ENCODE data around the gene FEV. TPM values are rescaled to one million over a fixed set of nuclear protein-coding genes. Genes with fewer than 3 reads are reported as not detected.
A peak's percentile ranks its signal among the peaks of the same experiment; 100 is the strongest.

The FEV gene
- polyA plus RNA-seq, 2 of the 4 experiments (the other 2 are of a cell fraction), result not detected

DNA sequence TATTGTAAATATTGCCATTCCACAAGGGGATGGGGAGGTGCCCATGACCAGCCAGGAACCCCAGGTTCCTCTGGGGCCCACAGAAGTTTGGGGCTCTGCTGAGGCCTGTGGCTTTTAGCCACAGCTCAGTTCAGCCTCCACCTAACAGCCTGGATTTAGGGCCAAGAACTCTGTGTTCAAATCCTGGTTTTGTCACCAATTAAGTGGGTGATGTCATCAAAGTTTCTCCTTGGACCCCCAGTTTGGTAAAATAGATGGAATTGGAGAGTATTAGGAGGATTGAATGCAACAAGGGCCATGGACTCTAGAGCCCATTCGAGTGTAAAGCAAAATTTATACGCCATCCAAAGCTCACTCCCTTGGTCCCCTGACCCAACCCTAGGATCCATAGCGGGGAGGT is 3.2 kb upstream of the FEV start:
- Histone ChIP-seq H3K4me2 (no peak overlapping the region), H3K4me1 (peaks cover 7% of the 10 kb centered on the region; the same call in 1 of the 3 replicates), H3K27ac (no peak overlapping the region), H3K9me3 (no peaks in the 10 kb centered on the region), H3K4me3 (no peak overlapping the region)
- no peak for FAIRE-seq
- CTCF ChIA-PET, result interaction anchor here (0.8 to 3.8 kb wide), 5 partner anchors 7 to 167 kb away, joined by 3 to 25 read pairs (median 3); no protein-coding TSS in a partner anchor
- no peak for DNase-seq (ENCODE audit: low read depth in 1 of 2, low spot score in 1 of 2)
- 29% methylated on average over 3 of the region's 3 CpGs for WGBS (ENCODE audit: missing lambda C conversion rate)
- no peak for ATAC-seq
- TF ChIP-seq FOSB (CRISPR knock-in tag; IDR thresholded peaks at IDR 0.05), result no peak
- TF ChIP-seq, protein P1, sequence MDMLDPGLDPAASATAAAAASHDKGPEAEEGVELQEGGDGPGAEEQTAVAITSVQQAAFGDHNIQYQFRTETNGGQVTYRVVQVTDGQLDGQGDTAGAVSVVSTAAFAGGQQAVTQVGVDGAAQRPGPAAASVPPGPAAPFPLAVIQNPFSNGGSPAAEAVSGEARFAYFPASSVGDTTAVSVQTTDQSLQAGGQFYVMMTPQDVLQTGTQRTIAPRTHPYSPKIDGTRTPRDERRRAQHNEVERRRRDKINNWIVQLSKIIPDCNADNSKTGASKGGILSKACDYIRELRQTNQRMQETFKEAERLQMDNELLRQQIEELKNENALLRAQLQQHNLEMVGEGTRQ (IDR thresholded peaks at IDR 0.05), result no peak
- no peak for TF ChIP-seq JUN (IDR thresholded peaks at IDR 0.05)
- no peak for TF ChIP-seq HOXB5 (CRISPR knock-in tag; IDR thresholded peaks at IDR 0.05)
- TF ChIP-seq HOXB13 (CRISPR knock-in tag; IDR thresholded peaks at IDR 0.05; ENCODE audit: low read depth), result no peak
- TF ChIP-seq NPAS2 (CRISPR knock-in tag; IDR thresholded peaks at IDR 0.05; ENCODE audit: borderline replicate concordance), result no peak
- no peak for TF ChIP-seq GATA3 (IDR thresholded peaks at IDR 0.05; ENCODE audit: borderline replicate concordance)
- no peak for TF ChIP-seq NFE2L2 (conservative IDR thresholded peaks at IDR 0.05; ENCODE audit: low read length)
- POLR2A ChIA-PET, result no interaction called here

DNA sequence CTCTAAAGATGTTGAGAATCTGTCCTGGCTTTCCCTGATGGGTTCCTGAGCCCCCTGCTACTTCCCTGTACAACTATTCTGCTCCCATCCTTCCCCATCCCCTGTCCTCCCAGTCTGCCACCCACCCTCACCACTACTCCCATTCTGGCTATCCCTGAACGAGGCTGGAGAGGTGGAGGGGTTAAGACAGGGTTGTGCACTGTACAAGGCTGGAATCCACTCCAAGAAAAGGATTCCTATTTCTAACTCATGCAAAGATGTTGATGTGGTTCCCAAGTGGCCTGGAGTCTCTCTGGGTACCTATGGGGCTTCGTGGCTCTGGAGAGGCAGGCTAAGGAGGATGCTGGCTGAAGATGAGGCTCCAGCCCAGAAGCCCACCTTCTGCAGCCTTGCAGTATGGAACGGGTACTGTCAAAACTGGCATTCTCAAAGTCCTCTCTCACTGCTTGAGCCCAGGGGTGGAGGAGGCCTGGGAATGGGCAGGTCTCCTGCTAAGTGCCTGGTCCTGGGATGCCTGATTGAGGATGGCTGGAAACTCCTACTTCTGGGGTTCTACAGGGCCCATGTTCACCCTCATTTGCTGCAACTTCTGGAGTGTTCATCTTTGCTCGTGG is 1.3 kb upstream of the FEV start:
- Histone ChIP-seq H3K4me3 (no peak overlapping the region), H3K4me1 (peaks cover 12% of the 10 kb centered on the region), H3K27ac (no peak overlapping the region), H3K9me3 (no peaks in the 10 kb centered on the region), H3K4me2 (no peak overlapping the region)
- no peak for TF ChIP-seq SMC3 (IDR thresholded peaks at IDR 0.05)
- DNase-seq (ENCODE audit: low read depth in 1 of 2, low spot score in 1 of 2), result no peak
- 27% methylated on average over 4 of the region's 4 CpGs for WGBS (ENCODE audit: missing lambda C conversion rate)
- ChIA-PET POLR2A (no interaction called here), CTCF (interaction anchor here (1.0 to 1.4 kb wide), 3 partner anchors 10 to 19 kb away, joined by 3 to 7 read pairs (median 3); no protein-coding TSS in a partner anchor)
- FAIRE-seq, result no peak
- no peak for ATAC-seq

DNA sequence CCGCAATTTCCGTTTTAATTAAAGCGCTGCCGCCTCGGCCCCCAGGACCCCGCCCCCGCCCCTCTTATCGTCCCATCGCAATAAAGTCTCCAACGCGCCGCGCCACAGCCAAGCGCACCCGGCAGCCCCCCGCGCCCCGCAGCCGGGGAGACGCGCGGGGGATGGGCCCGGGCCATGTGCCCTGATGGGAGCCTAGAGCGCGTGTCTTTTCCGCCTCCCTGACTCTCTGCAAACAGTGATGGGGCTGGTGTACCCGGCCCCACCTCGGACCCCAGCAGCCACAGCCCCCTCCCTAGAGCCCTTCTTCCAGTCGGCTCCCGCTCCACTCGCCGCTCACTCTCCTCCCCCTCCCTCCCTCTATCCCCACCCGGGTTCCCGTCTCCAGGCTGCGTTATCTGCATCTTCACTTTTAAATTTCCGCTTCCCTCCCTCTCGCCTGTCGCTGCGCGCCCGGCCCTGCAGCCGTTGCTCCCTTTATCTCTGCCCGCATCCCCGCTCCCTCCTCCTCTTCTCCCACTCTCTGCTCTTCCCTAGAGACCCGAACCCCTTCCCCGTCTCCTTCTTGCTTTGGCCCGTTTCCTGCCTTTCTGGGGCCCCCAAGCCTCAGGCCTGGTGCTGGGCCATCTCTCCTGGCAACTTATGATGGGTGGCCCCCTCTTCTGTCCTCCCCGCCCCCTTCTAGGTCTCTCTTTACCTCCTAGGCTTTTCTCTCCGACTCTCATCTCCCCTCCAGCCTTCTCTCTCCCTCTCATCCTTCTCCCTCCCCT is 524 bp upstream of the FEV start:
- ATAC-seq (no peak), DNase-seq (ENCODE audit: low read depth in 1 of 2, low spot score in 1 of 2) (no peak), FAIRE-seq (no peak)
- Histone ChIP-seq H3K4me1 (peaks cover 19% of the 10 kb centered on the region), H3K9me3 (no peaks in the 10 kb centered on the region), H3K4me2 (peak overlapping the region; percentile 64), H3K27ac (no peak overlapping the region), H3K4me3 (peak overlapping the region; percentile 24; the same call in 1 of the 3 replicates)
- ChIA-PET POLR2A (no interaction called here), CTCF (interaction anchor here (7.6 kb wide), 1 partner anchor 11 kb away, joined by 101 read pairs; no protein-coding TSS in a partner anchor)
- 50% methylated on average over 28 of the region's 49 CpGs for WGBS (ENCODE audit: missing lambda C conversion rate)
- TF ChIP-seq SREBF2 (IDR thresholded peaks at IDR 0.05) (no peak), JUN (IDR thresholded peaks at IDR 0.05) (no peak), NFE2L2 (conservative IDR thresholded peaks at IDR 0.05; ENCODE audit: low read length) (no peak), PHF8 (IDR thresholded peaks at IDR 0.05; ENCODE audit: borderline replicate concordance, low read depth) (no peak), ZFP36 (IDR thresholded peaks at IDR 0.05; ENCODE audit: borderline replicate concordance, partially characterized antibody) (no peak), CHD4 (IDR thresholded peaks at IDR 0.05; ENCODE audit: borderline replicate concordance) (no peak), CEBPB (IDR thresholded peaks at IDR 0.05) (no peak), MYC (IDR thresholded peaks at IDR 0.05; ENCODE audit: borderline replicate concordance, low read length) (no peak), POLR2AphosphoS2 (conservative IDR thresholded peaks at IDR 0.05; ENCODE audit: low read length) (no peak), FOSB (CRISPR knock-in tag; IDR thresholded peaks at IDR 0.05) (no peak), TP53 (CRISPR knock-in tag; IDR thresholded peaks at IDR 0.05) (no peak), TFCP2L1 (CRISPR knock-in tag; IDR thresholded peaks at IDR 0.05) (no peak), ZNF302 (CRISPR knock-in tag; IDR thresholded peaks at IDR 0.05) (no peak)
- TF ChIP-seq, protein P2, sequence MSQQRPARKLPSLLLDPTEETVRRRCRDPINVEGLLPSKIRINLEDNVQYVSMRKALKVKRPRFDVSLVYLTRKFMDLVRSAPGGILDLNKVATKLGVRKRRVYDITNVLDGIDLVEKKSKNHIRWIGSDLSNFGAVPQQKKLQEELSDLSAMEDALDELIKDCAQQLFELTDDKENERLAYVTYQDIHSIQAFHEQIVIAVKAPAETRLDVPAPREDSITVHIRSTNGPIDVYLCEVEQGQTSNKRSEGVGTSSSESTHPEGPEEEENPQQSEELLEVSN (IDR thresholded peaks at IDR 0.05; ENCODE audit: borderline replicate concordance, low read depth), result no peak
- TF ChIP-seq, protein P3, sequence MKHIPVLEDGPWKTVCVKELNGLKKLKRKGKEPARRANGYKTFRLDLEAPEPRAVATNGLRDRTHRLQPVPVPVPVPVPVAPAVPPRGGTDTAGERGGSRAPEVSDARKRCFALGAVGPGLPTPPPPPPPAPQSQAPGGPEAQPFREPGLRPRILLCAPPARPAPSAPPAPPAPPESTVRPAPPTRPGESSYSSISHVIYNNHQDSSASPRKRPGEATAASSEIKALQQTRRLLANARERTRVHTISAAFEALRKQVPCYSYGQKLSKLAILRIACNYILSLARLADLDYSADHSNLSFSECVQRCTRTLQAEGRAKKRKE (CRISPR knock-in tag; IDR thresholded peaks at IDR 0.05; ENCODE audit: low read depth), result no peak

Data from A549 (cell line).